SKM-1 (cell line): ENCODE results near the gene SQOR.
A peak's percentile ranks its signal among the peaks of the same experiment; 100 is the strongest.
"Not testable (repeated sequence)": the region's sequence is repeated elsewhere in the genome, so short reads cannot be mapped to it uniquely, and the experiment has no call there.

Source experiments
- DNase-seq: peaks from one replicate; lab custom pipeline; 2025; ENCODE audit not compliant: unreplicated experiment; lab: John Stamatoyannopoulos, UW

Gene SQOR

DNA sequence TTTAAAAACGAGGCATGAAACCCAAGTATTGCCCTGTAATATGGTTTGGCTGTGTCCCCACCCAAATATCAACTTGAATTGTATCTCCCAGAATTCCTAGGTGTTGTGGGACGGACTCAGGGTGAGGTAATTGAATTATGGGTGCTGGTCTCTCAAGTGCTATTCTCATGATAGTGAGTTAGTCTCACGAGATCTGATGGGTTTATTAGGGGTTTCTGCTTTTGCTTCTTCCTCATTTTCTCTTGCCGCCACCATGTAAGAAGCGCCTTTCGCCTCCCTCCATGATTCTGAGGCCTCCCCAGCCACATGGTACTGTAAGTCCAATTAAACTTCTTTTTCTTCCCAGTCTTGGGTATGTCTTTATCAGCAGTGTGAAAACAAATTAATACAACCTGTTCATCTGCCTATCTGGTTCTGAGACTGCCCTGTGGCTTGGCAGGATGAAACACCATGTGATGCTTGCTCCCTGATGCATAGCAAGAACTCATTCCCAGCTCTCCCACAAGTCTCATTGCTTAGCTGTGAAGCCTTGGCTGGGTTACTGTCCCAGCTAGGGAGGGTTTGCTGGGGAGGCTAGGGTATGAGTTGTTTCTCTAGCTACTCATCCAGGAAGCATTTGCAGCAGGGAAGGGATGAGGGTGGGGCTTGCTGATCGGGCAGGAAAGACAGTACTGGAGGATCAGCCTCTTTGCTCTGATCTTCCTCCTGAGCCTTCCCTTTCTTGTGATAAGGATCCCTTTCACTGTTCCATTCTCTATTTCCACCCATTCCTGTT lies 3.7 kb upstream of the SQOR start:
- DNase-seq = no peak

DNA sequence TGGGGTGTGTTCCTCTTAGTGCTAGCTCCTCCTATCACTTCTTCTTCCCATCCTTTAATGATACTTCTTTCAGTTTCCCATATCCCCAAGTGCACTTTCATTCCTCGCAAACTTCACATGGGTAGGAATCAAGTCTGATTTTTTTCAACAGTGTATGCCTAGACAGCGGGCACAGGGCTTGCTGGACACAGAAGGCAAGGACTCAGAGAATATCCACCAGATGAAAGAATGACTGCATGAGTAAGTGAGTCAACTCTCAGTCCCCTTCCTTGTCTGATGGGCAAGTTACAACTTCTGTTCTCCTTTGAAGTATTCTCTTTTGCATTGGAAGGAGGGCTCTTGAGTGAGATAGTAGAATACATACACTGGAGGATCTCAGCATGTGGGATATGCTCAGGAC lies 3.1 kb upstream of the SQOR start:
- peak; percentile 14 for DNase-seq

DNA sequence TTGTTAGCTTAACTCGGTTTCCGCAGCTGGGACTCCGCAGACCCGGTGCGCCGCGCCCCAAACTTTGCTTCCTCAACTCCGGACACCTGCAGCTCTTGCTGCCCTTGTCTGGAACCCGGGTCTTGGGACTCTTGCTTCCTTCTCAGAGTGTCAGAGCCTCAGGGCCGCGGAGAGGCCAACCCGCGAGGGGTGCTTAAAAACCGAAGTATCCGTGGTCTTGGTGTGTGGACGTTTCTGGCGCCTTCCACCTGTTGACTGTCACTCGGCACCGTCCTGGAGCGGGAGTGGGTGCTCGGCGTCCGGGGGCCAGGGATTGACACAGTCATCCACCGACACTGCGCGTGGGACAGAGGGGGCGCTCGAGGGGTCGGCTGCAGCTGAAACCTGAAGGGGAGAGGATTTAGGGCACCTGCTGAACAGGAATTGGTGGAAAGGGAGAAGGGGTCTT lies 386 bp downstream of the SQOR start:
- peak; percentile 68 for DNase-seq

DNA sequence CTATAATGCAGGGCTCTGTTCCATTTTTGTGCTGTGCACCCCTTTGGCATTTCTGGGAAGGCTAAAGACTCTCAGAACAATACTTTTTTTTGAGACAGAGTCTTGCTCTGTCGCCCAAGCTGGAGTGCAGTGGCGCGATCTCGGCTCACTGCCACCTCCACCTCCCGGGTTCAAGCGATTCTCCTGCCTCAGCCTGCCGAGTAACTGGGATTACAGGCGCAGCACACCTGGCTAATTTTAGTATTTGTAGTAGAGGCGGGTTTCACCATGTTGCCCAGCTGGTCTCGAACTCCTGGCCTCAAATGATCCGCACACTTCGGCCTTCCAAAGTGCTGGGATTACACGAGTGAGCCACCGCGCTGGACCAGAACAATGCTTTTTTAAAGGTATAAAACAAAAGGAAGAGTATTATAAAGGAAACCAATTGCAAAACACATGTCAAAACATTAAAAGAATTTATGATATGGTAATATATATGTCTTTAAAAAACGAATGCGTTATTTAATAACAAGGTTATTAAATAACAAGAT lies 999 bp downstream of the SQOR start:
- DNase-seq = no peak

DNA sequence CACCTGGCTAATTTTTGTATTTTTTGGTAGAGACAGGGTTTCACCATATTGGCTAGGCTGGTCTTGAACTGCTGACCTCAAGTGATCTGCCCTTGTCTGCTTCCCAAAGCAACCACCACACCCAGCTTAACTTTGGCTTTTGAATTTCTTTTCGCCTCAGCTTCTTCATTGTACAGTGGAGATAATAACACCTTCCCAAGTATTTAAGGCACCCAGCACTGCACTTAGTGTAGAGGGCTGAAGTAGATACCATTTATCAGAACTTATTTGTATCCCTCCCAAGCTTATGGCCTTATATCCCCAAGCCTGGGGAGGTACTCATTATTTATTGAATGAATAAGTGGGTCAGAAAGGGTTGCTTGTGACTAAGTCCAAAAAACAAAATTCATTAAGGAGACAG lies 2.3 kb downstream of the SQOR start:
- no peak for DNase-seq

DNA sequence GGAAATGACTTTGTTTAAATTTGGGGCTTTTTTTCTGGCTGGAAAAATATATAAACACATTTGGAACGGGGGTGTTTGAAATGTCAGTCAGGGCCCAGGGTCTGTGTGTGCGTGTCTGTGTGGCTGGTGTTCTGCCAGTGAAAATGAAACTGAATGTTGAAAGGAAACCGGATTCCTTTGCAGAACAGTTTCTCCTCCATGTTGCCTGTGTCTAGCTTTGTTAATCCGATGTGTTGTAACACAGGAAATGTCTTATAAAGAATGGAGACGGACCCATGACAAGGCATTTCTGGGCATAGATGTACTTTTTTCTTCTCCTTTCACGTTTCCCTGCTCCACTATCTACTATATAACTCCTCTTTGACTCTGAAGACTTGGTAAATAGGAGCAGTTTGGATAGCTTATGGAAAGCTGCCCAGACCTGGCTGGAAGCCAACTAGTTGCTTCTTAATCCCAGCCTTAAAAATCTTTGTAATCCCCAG lies 2.8 kb downstream of the SQOR start:
- DNase-seq = peak; percentile 86

DNA sequence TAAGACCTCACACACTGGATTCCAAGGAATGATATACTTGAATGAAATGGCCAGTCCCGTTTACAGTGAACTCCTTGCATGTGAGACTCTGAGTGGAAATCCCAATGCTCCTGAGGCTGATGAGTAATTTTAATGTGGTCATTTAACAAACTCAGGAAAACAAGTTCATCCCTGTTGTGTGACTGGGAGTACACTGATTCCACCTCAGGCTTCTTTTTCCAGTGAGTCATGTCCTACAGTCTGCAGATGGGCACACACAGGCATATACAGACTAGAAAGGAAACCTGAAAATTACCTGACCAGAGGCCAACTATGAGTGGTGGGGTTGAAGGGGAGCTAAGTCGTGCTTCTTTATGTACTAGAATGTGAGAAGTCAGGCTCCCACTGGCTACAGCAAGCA lies 5.8 kb downstream of the SQOR start:
- DNase-seq = no peak

DNA sequence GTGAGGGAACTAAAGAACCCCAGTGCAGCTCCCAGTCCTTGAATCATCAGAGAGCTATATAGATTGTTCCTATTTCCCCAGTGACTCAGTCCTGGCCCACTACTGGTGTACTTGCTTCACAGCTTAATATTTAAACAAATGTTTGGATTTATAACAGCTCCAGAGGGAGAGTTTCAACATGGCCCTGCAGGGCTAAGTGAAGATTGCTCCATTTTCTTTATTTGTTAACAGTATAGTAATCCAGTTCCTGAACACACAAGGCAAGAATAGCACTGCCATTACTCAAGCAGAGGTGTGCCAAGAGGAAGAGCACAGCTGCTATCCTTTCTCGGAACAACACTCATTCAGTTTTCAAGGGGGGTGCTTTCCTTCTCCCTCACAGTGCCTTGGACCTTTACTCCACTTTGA lies 6.5 kb downstream of the SQOR start:
- peak; percentile 89 for DNase-seq

DNA sequence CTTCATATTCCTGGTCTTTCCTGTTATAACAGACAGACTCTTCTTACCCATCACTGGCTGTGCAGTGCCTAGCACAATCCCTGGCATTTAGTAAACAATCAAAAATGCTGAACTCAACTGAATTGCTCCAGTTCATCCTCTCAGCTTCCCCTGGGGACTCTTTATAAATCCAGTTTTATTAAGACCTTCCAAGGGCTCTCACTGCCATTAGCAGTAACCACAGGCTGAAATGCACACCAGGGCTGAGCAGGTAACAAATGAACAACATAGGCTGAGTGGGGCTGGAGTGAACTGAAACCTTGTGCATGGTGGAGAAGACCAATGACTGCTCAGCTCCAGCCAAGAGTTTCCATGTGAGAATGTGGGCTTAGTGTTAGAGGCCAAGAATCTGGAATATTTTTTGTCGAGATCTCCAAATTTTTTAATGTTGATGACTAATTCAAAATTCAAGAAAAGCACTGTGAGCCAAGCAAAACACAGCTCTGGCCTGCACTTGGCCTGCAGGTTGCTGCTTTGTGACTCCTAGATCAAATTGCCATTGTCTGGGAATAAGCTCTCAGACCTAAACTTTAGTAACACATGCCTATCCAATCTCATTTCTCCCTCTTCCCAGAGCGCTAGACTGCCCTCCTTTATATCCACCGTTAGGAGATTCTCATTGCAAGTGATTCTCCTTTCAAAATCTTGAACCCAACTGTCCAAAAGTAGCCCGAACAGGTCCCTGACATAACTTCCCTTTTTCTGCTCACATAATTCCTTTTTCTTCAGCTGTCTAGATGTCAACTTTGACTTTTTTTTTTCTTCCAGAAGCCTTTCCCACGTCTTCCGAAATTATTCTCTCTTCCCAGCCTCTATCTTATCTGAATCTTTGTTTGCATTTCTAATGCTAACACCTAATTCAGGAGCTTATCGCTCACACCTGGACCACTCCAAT lies 7.4 kb downstream of the SQOR start:
- no peak for DNase-seq

DNA sequence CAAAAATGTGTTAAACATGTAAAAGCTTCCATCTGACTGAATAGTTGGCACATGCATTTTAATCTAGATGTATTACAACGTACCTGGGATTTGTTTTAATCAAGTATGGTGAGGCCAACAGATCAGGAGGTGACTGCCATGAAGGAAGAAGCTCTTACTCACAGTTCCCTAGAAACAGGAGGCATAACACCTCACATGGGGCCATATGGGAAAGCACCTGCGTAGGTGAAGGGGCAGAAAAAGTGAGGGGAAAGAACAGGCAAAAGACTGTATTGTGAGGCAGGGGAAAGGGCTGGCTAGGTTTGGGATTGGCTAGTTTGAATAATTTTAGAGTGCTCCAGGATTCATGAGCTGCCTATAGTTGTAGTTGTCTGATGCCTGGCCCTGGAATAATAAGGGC lies 9.6 kb downstream of the SQOR start:
- DNase-seq = no peak

DNA sequence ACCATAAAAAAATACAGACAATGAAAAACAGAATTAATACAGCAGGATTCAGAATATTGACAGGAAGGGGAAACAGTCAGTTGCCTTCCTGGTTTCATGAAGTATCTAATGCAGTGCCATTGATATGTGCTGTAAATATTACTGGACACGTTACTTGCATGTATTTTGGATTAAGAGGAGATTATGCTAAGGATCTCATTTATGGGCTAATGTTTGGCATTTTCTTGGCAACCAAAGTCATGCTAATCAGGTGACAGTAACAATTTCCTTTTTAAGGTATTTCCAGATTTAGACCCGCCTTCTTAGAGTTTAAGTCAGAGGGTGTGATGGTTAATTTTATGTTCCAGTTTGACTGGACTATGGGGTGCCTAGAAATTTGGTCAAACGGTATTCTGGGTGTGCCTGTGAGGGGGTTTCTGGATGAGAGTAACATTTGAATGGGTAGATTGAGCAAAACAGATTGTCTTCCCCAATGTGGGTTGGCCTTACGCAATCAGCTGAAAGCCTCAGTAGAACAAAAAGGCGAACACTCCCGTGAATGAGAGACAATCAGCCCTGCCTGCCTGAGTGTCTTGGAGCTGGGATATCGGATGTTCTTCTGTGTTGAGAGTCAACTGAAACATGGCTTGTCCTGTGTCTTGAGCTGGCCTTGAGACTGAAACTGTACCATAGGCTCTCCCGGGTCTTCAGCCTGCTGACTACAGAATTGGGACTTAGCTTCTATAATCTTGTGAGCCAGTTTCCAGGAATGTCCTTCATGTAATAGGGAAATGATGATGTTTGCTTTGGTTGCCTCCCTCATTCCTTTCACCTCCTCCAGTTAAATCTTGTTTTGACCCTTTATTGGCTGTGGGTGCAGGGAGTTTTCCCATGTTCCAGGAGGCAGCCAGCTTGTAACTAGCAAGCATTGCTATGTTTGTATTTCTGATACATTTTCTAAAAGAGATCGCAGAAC lies 10.5 kb downstream of the SQOR start:
- DNase-seq = peak; percentile 49

DNA sequence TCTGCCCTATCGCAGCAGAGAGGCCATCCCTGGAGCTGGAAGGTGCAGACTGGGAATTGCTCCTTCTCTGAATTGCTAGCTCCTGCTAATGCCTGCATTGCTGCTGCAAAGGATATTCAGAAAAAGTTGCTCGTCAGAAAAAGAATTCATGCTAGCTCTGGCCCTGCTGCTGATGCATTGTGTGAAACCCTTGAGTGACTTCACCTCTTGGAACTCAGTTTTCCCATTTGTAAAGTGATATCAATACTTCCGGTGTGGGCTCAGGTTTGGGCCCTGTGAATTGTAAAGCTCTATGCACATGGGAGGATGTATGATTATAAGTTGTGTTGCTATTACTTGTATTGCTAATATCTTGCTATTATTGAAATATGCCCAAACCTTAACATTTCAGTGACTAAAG lies 11.4 kb downstream of the SQOR start:
- no peak for DNase-seq

DNA sequence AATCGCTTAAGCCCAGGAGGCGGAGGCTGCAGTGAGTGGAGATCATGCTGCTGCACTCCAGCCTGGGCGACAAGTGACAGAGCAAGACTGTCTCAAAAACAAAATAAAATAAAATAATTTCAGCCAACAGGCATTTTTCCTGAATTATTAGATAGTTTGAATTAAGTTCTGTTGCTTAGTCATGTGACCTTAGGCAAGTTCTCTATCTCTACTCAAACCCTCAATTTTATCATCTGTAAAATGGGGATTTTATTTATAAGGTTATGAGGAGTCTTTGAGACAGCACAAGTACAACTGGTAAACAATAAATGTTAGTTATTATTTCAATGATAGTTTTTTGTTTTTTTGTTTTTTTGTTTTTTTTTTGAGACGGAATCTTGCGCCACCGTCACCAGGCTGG lies 13.0 kb downstream of the SQOR start:
- no peak for DNase-seq

DNA sequence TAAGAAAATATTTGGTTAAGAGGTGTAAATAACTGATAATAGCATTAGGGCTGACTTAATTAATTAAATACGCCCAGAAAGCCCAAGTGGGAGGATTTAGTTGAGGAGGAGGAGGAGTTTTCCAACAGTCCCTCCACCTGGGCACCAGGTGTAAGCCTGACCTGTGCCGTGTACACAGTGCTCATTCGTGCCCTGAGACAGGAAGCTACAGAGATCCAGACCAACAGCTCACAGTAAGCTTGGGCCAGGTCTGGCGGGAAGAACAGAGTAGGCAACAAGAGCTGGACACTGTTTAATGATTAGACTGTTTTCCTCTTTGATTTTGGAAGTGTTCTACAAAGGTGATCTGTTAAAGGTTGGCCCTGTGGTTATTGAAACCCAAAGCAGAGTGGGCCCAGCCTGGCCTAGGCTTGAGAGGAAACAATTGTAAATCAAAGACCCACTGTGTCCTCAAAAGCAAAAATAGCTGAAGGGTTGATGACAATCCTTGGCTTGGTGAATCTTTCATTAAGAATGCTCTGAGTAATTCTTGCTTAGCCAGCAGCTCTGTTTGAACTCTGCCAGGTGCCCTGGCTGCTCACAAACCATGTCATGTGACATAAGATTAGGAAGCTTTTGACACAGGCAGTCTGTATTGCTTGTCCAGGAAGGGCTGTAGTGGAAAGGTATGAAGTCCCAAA lies 13.8 kb downstream of the SQOR start:
- no peak for DNase-seq

DNA sequence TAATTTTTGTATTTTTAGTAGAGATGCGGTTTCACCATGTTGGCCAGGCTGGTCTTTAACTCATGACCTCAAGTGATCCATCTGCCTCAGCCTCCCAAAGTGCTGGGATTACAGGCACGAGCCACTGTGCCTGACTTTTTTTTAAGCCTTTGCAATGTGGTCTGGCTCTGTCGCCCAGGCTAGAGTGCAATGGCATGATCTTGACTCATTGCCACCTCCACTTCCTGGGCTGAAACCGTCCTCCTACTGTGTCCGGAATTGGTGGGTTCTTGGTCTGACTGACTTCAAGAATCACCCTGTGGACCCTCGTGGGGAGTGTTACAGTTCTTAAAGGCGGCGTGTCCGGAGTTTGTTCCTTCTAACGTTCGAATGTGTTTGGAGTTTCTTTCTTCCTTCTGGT lies 15.2 kb downstream of the SQOR start:
- not testable (repeated sequence) for DNase-seq

DNA sequence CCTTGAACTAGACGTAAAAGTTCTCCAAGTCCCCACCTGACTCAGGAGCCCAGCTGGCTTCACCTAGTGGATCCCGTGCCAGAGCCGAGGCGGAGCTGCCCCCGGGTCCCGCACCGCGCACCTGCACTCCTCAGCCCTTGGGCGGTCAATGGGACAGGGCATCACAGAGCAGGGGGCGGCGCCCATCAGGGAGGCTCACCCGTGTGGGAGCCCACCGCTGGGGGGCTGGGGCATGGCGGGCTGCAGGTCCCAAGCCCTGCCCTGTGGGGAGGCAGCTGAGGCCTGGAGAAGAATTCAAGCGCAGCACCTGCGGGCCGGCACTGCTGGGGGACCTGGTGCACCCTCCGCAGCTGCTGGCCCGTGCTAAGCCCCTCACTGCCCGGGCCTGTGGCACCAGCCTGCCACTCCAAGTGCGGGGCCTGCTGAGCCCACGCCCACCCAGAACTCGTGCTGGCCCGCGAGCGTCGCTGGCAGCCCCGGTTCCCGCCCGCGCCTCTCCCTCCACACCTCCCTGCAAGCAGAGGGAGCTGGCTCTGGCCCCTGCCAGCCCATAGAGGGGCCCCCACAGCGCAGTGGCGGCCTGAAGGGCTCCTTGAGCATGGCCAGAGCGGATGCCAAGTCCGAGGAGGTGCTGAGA lies 16.2 kb downstream of the SQOR start:
- DNase-seq = no peak

DNA sequence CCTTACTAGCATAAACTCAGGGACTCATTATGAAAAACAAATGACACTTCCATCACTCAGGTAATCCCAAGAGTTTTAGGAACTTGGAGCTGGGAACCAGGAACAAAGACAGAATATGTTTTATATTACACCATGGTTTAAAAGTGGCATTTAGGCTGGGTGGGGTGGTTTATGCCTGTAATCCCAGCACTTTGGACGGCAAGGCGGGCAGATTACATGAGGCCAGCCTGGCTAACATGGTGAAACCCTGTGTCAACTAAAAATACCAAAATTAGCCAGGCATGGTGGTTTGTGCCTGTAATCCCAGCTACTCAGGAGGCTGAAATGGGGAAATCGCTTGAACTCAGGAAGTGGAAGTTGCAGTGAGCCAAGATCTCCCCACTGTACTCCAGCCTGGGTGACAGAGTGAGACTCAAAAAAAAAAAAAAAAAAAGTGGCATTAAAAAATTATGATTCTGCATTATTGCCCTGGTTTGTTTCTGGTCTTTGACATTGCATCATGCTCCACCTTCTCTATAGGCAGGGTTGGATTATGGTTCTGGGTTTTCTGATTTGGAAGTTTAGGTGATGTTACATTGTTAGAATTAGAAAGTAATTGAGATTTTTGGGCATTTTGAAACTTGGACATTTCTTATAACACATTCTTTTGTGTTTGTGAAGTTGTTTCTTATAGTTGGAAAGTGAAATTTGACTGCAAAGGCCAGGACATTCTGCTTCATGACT lies 19.0 kb downstream of the SQOR start:
- DNase-seq = peak; percentile 16

DNA sequence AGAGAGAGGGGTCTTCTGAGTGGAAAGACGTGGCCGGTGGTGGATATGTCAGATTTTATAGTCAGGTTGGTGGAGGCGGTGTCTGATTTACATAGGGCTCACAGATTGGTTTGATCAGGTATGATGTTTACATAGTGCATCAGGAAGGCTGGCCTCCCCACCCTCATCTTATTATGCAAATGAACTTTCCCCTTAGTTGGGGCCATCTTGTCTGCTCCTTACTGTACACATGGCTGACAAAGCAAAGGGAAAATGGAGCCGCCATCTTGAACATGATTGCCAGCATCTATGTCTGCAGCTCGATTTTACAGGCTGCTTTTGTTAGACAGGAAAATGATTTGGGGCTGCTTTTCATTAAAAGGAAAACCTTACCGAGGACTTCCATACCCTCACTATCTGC lies 19.9 kb downstream of the SQOR start:
- no peak for DNase-seq

DNA sequence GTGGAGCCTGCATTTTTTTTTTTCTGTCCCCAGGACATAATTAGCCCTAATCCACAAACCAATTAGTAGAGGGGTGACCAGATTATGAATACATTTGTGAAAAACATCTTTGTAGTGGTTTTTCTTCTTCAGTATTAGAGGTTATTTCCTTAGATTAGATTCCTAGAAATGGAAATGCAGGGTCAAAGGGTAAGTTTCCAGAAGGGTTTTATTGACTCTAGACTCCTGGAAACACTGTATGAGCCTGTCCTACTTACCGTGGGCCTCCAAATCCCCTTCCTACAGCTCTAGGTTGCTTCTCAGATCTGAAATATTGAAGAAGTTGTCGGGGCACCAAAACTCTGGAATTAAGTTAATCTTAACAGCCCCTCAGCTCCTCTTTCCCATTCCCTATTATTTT lies 22.4 kb downstream of the SQOR start:
- DNase-seq = no peak
